WTC11 (cell line): Measurements from ENCODE around the gene GTPBP8. TPM values are rescaled to one million over a fixed set of nuclear protein-coding genes. Genes with fewer than 3 reads are reported as not detected.

Experiments
- ATAC-seq: fragments of 200-7000 bp; cut with Tn5 transposase; 2 replicates; pipeline ENCODE4 v1.10.0; 2021; ENCODE audit warnings: mild to moderate bottlenecking, moderate library complexity
- CTCF ChIA-PET: fragments of 300-600 bp; sonication (Branson Sonifier 250); formaldehyde crosslinking; loops from one replicate; lab custom pipeline; 2021; ENCODE audit warnings: antibody characterized with exemption; lab: Charles Lee
- POLR2A ChIA-PET: fragments of 350-600 bp; sonication (Branson Sonifier 250); formaldehyde crosslinking; loops from one replicate; lab custom pipeline; 2021; ENCODE audit warnings: antibody characterized with exemption; lab: Charles Lee
- DNase-seq: peaks from one replicate; pipeline ENCODE4 v3.0.0; 2021; ENCODE audit warnings: low spot score
- H3K27ac Mint-ChIP-seq: 2 replicates; pipeline ENCODE4 v1.8.0; 2021; ENCODE audit warnings: mixed read lengths
- H3K27me3 Mint-ChIP-seq: 2 replicates; pipeline ENCODE4 v1.8.0; 2021; ENCODE audit warnings: low read depth, mild to moderate bottlenecking, moderate library complexity, mixed read lengths
- H3K36me3 Mint-ChIP-seq: 2 replicates; pipeline ENCODE4 v1.8.0; 2021; ENCODE audit warnings: mixed read lengths
- H3K4me1 Mint-ChIP-seq: 2 replicates; pipeline ENCODE4 v1.8.0; 2022; ENCODE audit warnings: mixed read lengths
- H3K4me3 Mint-ChIP-seq: 2 replicates; pipeline ENCODE4 v1.8.0; 2021; ENCODE audit warnings: mild to moderate bottlenecking, moderate library complexity, mixed read lengths
- H3K9me3 Mint-ChIP-seq: 2 replicates; pipeline ENCODE4 v1.8.0; 2021; ENCODE audit warnings: mixed read lengths
- ATF1 ChIP-seq: sonication (generic); formaldehyde crosslinking; IDR thresholded peaks from 2 replicates; pipeline ENCODE4 v1.8.1; 2023; ENCODE audit warnings: mild to moderate bottlenecking, moderate library complexity, missing genetic modification reagents
- ETV6 ChIP-seq: sonication (generic); formaldehyde crosslinking; IDR thresholded peaks from 2 replicates; pipeline ENCODE4 v1.8.1; 2022; ENCODE audit warnings: mild to moderate bottlenecking, missing genetic modification reagents
- FOXK1 ChIP-seq: sonication (generic); formaldehyde crosslinking; IDR thresholded peaks from 2 replicates; pipeline ENCODE4 v1.8.0; 2022; ENCODE audit warnings: mild to moderate bottlenecking, moderate library complexity, missing genetic modification reagents
- GABPB1 ChIP-seq: sonication (generic); formaldehyde crosslinking; IDR thresholded peaks from 2 replicates; pipeline ENCODE4 v1.8.1; 2023; ENCODE audit warnings: mild to moderate bottlenecking, missing genetic modification reagents
- JUN ChIP-seq: sonication (generic); formaldehyde crosslinking; IDR thresholded peaks from 2 replicates; pipeline ENCODE4 v1.8.0; 2023; ENCODE audit warnings: mild to moderate bottlenecking, missing genetic modification reagents
- MXD4 ChIP-seq: fragments of 250-450 bp; sonication (Bioruptor Pico); IDR thresholded peaks from 2 replicates; pipeline ENCODE4 v1.8.0; 2021; ENCODE audit warnings: mild to moderate bottlenecking, moderate library complexity, borderline replicate concordance
- NFATC4 ChIP-seq: fragments of 250-450 bp; sonication (Bioruptor Pico); IDR thresholded peaks from 2 replicates; pipeline ENCODE4 v1.9.0; 2021; ENCODE audit warnings: mild to moderate bottlenecking
- NFE2L1 ChIP-seq: sonication (generic); formaldehyde crosslinking; IDR thresholded peaks from 2 replicates; pipeline ENCODE4 v1.8.1; 2023; ENCODE audit warnings: missing genetic modification reagents
- NFYB ChIP-seq: sonication (generic); formaldehyde crosslinking; conservative IDR thresholded peaks from 2 replicates; pipeline ENCODE4 v1.8.0; 2022; ENCODE audit warnings: low read depth, missing genetic modification reagents
- NR2C2 ChIP-seq: sonication (generic); formaldehyde crosslinking; IDR thresholded peaks from 2 replicates; pipeline ENCODE4 v1.8.0; 2022; ENCODE audit warnings: mild to moderate bottlenecking, missing genetic modification reagents
- NR3C1 ChIP-seq: sonication (generic); formaldehyde crosslinking; conservative IDR thresholded peaks from 2 replicates; pipeline ENCODE4 v1.8.1; 2023; ENCODE audit warnings: low read depth, mild to moderate bottlenecking, missing genetic modification reagents
- RELA ChIP-seq: sonication (generic); formaldehyde crosslinking; IDR thresholded peaks from 2 replicates; pipeline ENCODE4 v1.8.1; 2022; ENCODE audit warnings: missing genetic modification reagents, mild to moderate bottlenecking, borderline replicate concordance
- RORB ChIP-seq: fragments of 250-450 bp; sonication (Bioruptor Pico); IDR thresholded peaks from 2 replicates; pipeline ENCODE4 v1.9.0; 2021; ENCODE audit warnings: mild to moderate bottlenecking
- TEAD4 ChIP-seq: sonication (generic); formaldehyde crosslinking; IDR thresholded peaks from 2 replicates; pipeline ENCODE4 v1.8.0; 2022; ENCODE audit warnings: mild to moderate bottlenecking, missing genetic modification reagents
- TP53 ChIP-seq: sonication (generic); formaldehyde crosslinking; IDR thresholded peaks from 2 replicates; pipeline ENCODE4 v1.8.1; 2023; ENCODE audit warnings: mild to moderate bottlenecking, missing genetic modification reagents
- ZNF121 ChIP-seq: sonication (generic); formaldehyde crosslinking; IDR thresholded peaks from 2 replicates; pipeline ENCODE4 v1.8.0; 2023; ENCODE audit warnings: missing genetic modification reagents
- ZNF219 ChIP-seq: sonication (generic); formaldehyde crosslinking; IDR thresholded peaks from 2 replicates; pipeline ENCODE4 v1.8.0; 2023; ENCODE audit warnings: missing genetic modification reagents, mild to moderate bottlenecking, borderline replicate concordance
- ZNF317 ChIP-seq: sonication (generic); formaldehyde crosslinking; IDR thresholded peaks from 2 replicates; pipeline ENCODE4 v1.8.1; 2023; ENCODE audit warnings: low read depth, mild to moderate bottlenecking, moderate library complexity, missing genetic modification reagents, borderline replicate concordance
- total RNA-seq: library from RNA; stranded (reverse); gene quantifications from 3 replicates; pipeline ENCODE4 v1.2.3, GENCODE V29; 2021
- TF ChIP-seq, protein P1 (sequence below): sonication (generic); formaldehyde crosslinking; conservative IDR thresholded peaks from 2 replicates; pipeline ENCODE4 v1.8.1; 2022; ENCODE audit warnings: mild to moderate bottlenecking, missing genetic modification reagents
- TF ChIP-seq, protein P2 (sequence below): sonication (generic); formaldehyde crosslinking; IDR thresholded peaks from 2 replicates; pipeline ENCODE4 v1.8.1; 2022; ENCODE audit warnings: low read depth, missing genetic modification reagents, borderline replicate concordance
- TF ChIP-seq, protein P3 (sequence below): sonication (generic); formaldehyde crosslinking; IDR thresholded peaks from 2 replicates; pipeline ENCODE4 v1.8.1; 2023; ENCODE audit warnings: mild to moderate bottlenecking, missing genetic modification reagents
- TF ChIP-seq, protein P4 (sequence below): sonication (generic); formaldehyde crosslinking; IDR thresholded peaks from 2 replicates; pipeline ENCODE4 v1.8.1; 2023; ENCODE audit warnings: mild to moderate bottlenecking, missing genetic modification reagents, moderate library complexity
- TF ChIP-seq, protein P5 (sequence below): sonication (generic); formaldehyde crosslinking; IDR thresholded peaks from 2 replicates; pipeline ENCODE4 v1.8.1; 2023; ENCODE audit warnings: mild to moderate bottlenecking, missing genetic modification reagents, borderline replicate concordance
- TF ChIP-seq, protein P6 (sequence below): sonication (generic); formaldehyde crosslinking; IDR thresholded peaks from 2 replicates; pipeline ENCODE4 v1.8.0; 2023; ENCODE audit warnings: mild to moderate bottlenecking, missing genetic modification reagents

The GTPBP8 gene
- total RNA-seq, 1 experiment from 2014 or later = 19.5 TPM

DNA sequence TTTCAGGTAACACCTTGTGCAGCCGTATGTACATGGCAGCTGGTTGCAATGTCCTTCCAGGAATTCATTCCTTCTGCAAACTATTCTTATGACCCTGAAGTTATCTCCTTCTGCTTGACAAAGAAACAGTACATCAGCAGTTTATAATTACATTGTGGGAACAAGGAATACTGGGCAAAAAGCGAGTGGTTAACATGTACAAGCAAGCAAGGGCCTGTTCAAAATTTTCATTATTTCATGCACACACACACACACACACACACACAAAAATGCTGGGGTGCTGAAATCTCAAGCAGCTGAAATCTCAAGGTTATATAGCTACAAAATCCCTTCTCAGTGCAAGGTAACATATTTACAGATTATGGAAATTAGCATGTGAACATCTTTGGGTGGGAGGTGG is 30.7 kb downstream of the GTPBP8 start:
- Mint-ChIP-seq H3K4me3 (no peak overlapping the region), H3K27me3 (peaks cover 11% of the 10 kb centered on the region), H3K27ac (no peak overlapping the region), H3K4me1 (peaks cover 25% of the 10 kb centered on the region), H3K9me3 (peaks cover 3% of the 10 kb centered on the region), H3K36me3 (peaks cover 3% of the 10 kb centered on the region)
- no peak for TF ChIP-seq MXD4 (CRISPR knock-in tag)
- no peak for TF ChIP-seq NR3C1 (CRISPR knock-in tag)
- TF ChIP-seq JUN (CRISPR knock-in tag) = no peak
- no peak for TF ChIP-seq ZNF121 (CRISPR knock-in tag)
- TF ChIP-seq, protein P1, sequence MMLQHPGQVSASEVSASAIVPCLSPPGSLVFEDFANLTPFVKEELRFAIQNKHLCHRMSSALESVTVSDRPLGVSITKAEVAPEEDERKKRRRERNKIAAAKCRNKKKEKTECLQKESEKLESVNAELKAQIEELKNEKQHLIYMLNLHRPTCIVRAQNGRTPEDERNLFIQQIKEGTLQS (CRISPR knock-in tag) = no peak
- TF ChIP-seq, protein P2, sequence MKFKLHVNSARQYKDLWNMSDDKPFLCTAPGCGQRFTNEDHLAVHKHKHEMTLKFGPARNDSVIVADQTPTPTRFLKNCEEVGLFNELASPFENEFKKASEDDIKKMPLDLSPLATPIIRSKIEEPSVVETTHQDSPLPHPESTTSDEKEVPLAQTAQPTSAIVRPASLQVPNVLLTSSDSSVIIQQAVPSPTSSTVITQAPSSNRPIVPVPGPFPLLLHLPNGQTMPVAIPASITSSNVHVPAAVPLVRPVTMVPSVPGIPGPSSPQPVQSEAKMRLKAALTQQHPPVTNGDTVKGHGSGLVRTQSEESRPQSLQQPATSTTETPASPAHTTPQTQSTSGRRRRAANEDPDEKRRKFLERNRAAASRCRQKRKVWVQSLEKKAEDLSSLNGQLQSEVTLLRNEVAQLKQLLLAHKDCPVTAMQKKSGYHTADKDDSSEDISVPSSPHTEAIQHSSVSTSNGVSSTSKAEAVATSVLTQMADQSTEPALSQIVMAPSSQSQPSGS (CRISPR knock-in tag) = no peak
- no peak for TF ChIP-seq ATF1
- TF ChIP-seq GABPB1 = no peak
- TF ChIP-seq ZNF317 (CRISPR knock-in tag) = no peak
- no peak for TF ChIP-seq NR2C2 (CRISPR knock-in tag)
- ATAC-seq (no peak), DNase-seq (no peak)
- ChIA-PET CTCF (interaction anchor here (1.1 kb wide), 1 partner anchor 287 kb away, joined by 3 read pairs; no protein-coding TSS in a partner anchor), POLR2A (no interaction called here)

DNA sequence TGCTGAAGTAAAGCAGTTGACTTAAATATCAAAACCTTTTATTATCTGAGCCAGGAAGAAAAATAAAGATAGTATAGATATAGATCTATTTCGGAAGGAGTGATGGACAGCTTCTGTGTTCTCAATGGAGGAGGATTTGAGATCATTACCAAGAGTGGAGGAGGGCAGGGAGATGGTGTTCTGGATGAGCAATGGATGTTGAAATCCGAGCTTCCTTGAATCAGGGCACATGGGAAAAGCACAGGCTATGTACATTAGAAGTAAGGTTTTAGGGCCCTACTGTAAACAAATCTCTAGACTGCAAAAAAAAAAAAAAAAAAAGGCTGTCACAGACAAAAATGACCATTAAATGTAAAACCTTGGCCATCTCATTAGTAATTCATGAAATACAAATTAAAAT is 43.2 kb downstream of the GTPBP8 start:
- 0 out of 2 replicates have a peak, but pooled peaks cover 3% of the 10 kb centered on the region for H3K4me1 Mint-ChIP-seq
- H3K27me3 Mint-ChIP-seq = no peaks in the 10 kb centered on the region
- CTCF ChIA-PET = interaction anchor here (1.1 to 1.4 kb wide), 2 partner anchors 17 to 255 kb away, joined by 3 read pairs; no protein-coding TSS in a partner anchor
- TF ChIP-seq MXD4 (CRISPR knock-in tag) = no peak
- TF ChIP-seq NFE2L1 (CRISPR knock-in tag) = no peak
- TF ChIP-seq TP53 (CRISPR knock-in tag) = no peak
- TF ChIP-seq TEAD4 (CRISPR knock-in tag) = no peak
- no peak for TF ChIP-seq ZNF219 (CRISPR knock-in tag)
- TF ChIP-seq, protein P3, sequence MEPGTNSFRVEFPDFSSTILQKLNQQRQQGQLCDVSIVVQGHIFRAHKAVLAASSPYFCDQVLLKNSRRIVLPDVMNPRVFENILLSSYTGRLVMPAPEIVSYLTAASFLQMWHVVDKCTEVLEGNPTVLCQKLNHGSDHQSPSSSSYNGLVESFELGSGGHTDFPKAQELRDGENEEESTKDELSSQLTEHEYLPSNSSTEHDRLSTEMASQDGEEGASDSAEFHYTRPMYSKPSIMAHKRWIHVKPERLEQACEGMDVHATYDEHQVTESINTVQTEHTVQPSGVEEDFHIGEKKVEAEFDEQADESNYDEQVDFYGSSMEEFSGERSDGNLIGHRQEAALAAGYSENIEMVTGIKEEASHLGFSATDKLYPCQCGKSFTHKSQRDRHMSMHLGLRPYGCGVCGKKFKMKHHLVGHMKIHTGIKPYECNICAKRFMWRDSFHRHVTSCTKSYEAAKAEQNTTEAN = no peak
- TF ChIP-seq FOXK1 = no peak
- no peak for TF ChIP-seq RORB
- TF ChIP-seq NFATC4 (CRISPR knock-in tag) = no peak
- no peak for TF ChIP-seq RELA (CRISPR knock-in tag)
- TF ChIP-seq, protein P4, sequence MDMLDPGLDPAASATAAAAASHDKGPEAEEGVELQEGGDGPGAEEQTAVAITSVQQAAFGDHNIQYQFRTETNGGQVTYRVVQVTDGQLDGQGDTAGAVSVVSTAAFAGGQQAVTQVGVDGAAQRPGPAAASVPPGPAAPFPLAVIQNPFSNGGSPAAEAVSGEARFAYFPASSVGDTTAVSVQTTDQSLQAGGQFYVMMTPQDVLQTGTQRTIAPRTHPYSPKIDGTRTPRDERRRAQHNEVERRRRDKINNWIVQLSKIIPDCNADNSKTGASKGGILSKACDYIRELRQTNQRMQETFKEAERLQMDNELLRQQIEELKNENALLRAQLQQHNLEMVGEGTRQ (CRISPR knock-in tag) = no peak
- no peak for TF ChIP-seq ETV6 (CRISPR knock-in tag)
- TF ChIP-seq GABPB1 = no peak
- TF ChIP-seq, protein P5, sequence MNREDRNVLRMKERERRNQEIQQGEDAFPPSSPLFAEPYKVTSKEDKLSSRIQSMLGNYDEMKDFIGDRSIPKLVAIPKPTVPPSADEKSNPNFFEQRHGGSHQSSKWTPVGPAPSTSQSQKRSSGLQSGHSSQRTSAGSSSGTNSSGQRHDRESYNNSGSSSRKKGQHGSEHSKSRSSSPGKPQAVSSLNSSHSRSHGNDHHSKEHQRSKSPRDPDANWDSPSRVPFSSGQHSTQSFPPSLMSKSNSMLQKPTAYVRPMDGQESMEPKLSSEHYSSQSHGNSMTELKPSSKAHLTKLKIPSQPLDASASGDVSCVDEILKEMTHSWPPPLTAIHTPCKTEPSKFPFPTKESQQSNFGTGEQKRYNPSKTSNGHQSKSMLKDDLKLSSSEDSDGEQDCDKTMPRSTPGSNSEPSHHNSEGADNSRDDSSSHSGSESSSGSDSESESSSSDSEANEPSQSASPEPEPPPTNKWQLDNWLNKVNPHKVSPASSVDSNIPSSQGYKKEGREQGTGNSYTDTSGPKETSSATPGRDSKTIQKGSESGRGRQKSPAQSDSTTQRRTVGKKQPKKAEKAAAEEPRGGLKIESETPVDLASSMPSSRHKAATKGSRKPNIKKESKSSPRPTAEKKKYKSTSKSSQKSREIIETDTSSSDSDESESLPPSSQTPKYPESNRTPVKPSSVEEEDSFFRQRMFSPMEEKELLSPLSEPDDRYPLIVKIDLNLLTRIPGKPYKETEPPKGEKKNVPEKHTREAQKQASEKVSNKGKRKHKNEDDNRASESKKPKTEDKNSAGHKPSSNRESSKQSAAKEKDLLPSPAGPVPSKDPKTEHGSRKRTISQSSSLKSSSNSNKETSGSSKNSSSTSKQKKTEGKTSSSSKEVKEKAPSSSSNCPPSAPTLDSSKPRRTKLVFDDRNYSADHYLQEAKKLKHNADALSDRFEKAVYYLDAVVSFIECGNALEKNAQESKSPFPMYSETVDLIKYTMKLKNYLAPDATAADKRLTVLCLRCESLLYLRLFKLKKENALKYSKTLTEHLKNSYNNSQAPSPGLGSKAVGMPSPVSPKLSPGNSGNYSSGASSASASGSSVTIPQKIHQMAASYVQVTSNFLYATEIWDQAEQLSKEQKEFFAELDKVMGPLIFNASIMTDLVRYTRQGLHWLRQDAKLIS = no peak
- TF ChIP-seq, protein P6, sequence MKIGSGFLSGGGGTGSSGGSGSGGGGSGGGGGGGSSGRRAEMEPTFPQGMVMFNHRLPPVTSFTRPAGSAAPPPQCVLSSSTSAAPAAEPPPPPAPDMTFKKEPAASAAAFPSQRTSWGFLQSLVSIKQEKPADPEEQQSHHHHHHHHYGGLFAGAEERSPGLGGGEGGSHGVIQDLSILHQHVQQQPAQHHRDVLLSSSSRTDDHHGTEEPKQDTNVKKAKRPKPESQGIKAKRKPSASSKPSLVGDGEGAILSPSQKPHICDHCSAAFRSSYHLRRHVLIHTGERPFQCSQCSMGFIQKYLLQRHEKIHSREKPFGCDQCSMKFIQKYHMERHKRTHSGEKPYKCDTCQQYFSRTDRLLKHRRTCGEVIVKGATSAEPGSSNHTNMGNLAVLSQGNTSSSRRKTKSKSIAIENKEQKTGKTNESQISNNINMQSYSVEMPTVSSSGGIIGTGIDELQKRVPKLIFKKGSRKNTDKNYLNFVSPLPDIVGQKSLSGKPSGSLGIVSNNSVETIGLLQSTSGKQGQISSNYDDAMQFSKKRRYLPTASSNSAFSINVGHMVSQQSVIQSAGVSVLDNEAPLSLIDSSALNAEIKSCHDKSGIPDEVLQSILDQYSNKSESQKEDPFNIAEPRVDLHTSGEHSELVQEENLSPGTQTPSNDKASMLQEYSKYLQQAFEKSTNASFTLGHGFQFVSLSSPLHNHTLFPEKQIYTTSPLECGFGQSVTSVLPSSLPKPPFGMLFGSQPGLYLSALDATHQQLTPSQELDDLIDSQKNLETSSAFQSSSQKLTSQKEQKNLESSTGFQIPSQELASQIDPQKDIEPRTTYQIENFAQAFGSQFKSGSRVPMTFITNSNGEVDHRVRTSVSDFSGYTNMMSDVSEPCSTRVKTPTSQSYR (CRISPR knock-in tag) = no peak
- no peak for TF ChIP-seq NFYB (CRISPR knock-in tag)

More for the DNA sequence above, 43.2 kb downstream of the GTPBP8 start:
- Mint-ChIP-seq H3K36me3 (no peaks in the 10 kb centered on the region), H3K9me3 (no peaks in the 10 kb centered on the region), H3K4me3 (no peak overlapping the region), H3K27ac (no peak overlapping the region)
- POLR2A ChIA-PET = interaction anchor here (0.6 kb wide), 2 partner anchors 208 to 264 kb away, joined by 3 to 5 read pairs; no protein-coding TSS in a partner anchor
- no peak for ATAC-seq
- no peak for DNase-seq
